Thyroid gland (tissue), 4 donors: Measurements from ENCODE around the gene INPP4B.

Experiments used
- CTCF ChIP-seq, 6 experiments: fragments of 200-600 bp in 3 of 6; fragments of 450-650 bp in 3 of 6; sonication (generic) in 3 of 6; IDR thresholded peaks; one replicate each; pipeline ENCODE4 v1.5.1; 2016 to 2019; ENCODE audit warnings: antibody characterized with exemption in 6 of 6, mild to moderate bottlenecking in 2 of 6, inconsistent platforms in 1 of 6, moderate library complexity in 1 of 6
- POLR2A ChIP-seq, 2 donors: fragments of 450-650 bp; IDR thresholded peaks; one replicate each; pipeline ENCODE4 v1.6.1; 2017; ENCODE audit warnings: antibody characterized with exemption in 2 of 2, mild to moderate bottlenecking in 2 of 2, moderate library complexity in 1 of 2

DNA sequence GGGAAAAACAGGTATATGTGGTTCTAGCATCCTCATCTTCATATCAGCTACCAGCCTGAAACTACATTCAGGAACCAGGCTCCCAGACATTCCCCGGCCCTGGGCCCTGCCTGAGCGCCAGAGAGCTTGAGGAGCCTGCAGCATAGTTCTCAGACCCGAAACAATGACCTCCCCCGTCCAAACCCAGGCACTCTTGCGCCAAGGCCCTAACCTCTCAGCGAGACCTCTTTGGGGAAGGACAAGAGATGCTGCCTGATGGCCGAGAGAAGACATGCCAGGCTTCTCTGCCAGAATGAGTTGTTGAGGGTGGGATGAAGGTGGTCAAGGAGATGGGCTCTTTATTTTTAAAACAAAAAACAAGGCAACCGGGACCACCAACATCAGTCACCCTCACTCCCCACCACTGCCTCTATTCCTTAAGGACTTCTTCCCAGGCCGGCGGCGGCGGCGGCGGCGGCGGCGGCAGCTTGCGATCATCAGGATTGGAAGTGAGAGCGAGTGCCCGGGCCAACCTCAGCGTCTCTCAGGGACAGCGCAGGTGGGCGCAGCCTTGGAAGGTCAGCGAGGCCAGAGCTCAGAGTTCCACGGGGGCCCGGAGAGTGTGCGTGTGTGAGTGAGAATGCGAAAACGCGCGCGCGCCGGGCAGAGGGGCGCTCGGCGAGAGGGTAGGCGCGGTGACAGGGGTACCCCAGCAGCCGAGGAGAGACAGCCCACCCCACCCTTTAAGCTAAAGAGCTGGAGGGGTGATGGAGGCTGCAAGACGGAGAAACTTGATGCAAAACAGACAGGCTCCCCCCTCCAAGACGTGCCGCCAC is 601 bp downstream of the INPP4B start:
- TF ChIP-seq CTCF (IDR thresholded peaks at IDR 0.05) = no peak
- TF ChIP-seq POLR2A (IDR thresholded peaks at IDR 0.05) = no peak
